NCI-H187 (cell line): ENCODE measurements around the gene TMEM176B.
"Not testable (repeated sequence)": the region's sequence is repeated elsewhere in the genome, so short reads cannot be mapped to it uniquely, and the experiment has no call there.

Experiments
- DNase-seq, 2 experiments: peaks; one replicate each; lab custom pipeline; 2025; lab: John Stamatoyannopoulos, UW

The TMEM176B gene

GRCh38 chr7:150790416-150791075 lies 9.6 kb downstream of the TMEM176B start:
- no peak for DNase-seq

DNA sequence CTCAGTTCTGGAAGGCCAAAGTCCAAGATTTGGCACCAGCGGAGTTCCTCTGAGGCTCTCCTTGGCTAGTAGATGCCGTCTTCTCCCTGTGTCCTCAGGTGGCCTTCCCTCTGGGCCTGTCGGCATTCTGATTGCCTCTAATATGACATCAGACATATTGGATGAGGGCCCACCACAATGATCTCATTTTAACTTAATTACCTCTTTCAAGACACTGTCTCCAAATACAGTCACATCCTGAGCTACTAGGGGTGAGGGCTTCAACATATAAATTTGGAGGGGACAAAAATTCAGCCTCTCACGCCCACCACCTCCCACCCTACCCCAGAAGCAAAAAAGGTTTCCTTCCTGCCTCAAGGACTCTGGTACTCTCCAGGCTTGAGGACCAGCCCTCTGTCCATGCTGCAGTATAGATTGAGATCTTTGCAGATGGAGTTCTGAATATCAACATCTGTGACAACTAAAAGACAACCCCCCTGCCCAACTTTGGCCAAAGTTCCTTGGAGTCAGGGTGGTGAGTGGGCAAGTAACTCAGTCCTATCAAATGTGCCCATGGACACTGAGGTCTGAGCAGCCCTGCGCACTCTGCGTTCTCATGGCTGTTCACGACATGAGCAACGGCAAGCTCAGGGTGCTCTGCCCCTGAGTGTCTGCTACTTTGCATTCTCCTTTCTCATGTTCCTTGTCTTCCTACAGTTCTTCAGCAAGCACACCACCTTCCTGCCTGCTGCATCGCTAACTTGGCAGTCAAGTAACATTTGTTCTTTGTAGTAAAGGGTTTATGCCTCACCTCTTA lies 11.5 kb downstream of the TMEM176B start:
- DNase-seq = no peak

DNA sequence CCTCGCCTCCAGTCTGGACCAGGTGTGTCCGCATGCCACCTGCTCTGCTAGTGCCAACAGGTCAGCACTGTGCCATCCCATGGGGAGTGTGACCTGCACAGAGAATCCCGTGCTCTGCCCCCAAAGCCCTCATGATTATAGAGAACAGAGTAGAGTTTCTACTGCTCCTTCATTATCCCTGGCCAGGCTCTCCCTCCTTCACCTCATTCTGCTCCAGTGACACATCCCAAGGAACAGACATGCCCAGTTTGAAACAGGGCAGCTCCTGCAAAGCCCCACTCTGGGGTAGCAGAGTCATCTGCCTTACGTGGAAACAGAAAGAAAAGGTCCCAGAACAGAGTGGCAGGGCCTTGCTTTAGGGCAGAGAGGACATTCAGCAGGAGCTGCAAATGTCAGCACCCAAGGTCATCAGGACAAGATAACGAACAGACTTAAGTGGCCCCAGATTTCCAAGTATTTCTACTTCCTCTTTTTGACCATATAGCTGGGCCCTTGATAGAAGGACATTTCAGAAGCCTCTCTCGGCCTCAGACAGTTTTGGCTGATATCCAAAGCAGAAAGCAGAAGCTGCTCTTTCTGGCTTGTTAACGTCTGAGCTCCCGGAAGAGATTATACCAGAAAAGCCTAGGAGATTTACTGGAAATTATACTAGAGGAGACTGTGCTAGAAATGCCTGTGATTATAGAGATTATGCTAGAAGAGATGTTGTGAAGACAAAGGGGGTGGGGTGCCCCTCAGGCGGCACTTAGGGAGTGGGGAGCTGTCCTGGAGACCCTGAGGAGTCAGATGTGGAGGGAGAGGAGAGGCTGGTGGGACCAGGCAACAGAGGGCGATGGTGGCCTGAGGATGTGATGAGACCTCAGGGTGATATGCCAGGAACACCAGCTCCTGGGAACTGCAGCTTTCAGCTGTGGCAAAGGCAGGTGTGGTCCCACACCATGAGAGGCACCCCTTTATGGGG lies 12.6 kb downstream of the TMEM176B start:
- no peak for DNase-seq

GRCh38 chr7:150784954-150785353 lies 15.2 kb downstream of the TMEM176B start:
- DNase-seq = no peak

DNA sequence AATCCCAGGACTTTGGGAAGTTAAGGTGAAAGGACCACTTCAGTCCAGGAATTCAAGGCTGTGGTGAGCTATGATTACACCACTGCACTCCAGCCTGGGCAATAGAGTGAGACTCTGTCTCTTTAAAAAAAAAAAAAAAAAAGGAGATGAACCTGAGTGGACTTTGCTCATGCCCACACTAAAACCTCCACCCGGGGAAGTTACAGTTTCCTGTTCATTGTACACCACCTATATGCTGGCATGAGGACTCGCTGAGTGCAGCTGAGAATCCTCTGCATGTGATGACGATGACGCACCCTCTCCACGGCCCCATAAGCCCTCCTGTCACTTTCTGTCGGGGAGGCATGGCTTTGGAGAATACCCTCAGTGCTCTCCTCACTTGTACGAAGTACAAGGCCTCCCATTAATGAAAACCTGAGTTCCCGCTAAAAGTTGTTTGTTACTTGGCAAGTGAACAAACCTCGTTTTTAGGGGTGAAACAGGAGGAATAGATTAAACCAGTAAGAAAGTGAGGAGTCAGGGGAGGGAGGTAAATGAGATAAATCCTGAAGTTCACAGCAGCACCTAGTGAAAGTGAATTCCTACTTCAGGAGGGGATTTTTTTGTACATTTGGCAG lies 15.9 kb downstream of the TMEM176B start:
- DNase-seq = no peak

GRCh38 chr7:150781961-150782360 lies 18.2 kb downstream of the TMEM176B start:
- no peak for DNase-seq

- DNase-seq = no peak
Measured at GRCh38 chr7:150781103-150781502, 19.1 kb downstream of the TMEM176B start.

DNA sequence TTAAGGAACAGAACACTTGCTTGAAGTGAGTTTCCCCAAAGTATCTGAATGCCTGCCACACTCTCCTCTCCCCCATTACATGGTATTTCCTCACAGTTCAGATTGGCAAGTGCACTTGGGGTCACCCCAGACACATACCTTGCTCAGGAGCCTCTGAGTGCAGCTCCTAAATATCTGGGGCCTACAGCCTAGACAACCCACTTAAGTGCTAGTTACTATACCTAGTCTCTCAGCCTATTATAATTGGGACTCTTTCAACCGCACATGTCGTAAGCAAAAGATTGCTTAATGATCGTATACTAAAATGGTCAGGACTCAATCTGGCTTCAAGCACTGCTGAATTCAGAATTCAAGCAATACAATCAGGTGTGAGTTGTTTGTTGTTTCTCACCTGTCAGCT lies 19.9 kb downstream of the TMEM176B start:
- no peak for DNase-seq

DNA sequence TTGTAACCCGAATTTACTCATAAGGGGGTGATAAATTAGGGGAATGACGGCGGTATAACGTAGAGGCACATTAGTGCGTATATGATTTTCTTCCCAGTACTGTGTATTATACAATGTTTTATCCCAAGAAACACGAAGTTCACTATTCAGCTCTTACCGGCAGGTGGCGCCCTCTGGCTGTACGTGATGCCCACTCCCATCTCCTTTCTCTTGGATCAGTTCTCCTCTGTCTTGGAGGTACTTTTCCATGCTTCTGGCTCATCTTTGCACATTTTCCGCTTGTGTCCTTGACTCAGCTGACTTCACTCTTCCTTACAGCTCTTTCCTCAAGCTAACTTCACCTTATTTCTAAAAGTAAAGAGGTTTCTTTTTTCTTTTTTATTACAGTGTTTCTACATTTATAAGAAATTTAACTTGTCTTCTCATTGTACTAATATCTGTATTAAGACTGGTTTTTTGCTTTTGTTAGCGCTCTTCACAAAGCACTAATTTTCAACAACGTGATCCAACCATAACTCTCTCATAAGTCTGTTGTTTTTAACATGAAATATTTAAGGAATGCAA lies 21.3 kb downstream of the TMEM176B start:
- peak; percentile 75 for DNase-seq

GRCh38 chr7:150778014-150778737 lies 22.0 kb downstream of the TMEM176B start:
- no peak for DNase-seq

GRCh38 chr7:150774131-150774530 lies 26.0 kb downstream of the TMEM176B start:
- DNase-seq = not testable (repeated sequence)

DNA sequence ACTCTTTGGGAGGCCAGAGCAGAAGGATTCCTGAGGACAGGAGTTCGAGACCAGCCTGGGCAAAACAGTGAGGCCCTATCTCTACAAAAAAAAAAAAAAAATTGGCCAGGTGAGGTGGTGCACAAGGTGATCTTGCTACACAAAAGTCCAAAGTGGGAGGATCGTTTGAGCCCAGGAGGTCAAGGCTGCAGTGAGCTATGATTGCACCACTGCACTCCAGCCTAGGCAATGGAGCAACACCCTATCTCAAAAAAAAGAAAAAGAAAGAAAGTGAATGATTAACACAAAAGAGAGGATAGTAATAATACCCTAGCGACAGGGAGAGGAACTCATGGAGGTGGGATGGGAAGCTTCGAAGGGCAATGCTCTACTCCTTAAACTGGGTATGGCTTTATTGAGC lies 30.4 kb downstream of the TMEM176B start:
- no peak for DNase-seq

GRCh38 chr7:150766334-150766709 lies 33.8 kb downstream of the TMEM176B start:
- no peak for DNase-seq

DNA sequence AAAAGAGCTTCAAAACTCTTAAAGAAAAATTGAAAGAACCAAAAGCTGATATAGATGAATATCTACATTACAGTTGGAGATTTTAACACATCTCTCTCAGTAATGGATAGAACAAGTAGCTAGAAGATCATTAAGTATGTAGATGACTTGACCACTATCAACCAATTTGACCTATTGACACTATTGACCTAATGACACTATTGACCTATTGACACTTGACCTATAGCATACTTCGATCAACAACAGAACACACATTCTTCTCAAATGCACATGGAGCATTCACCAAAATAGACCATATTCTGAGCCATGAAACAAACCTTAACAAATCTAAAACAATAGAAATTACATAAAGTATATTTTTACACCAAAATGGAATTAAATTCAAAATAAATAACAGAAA lies 40.7 kb downstream of the TMEM176B start:
- DNase-seq = no peak

DNA sequence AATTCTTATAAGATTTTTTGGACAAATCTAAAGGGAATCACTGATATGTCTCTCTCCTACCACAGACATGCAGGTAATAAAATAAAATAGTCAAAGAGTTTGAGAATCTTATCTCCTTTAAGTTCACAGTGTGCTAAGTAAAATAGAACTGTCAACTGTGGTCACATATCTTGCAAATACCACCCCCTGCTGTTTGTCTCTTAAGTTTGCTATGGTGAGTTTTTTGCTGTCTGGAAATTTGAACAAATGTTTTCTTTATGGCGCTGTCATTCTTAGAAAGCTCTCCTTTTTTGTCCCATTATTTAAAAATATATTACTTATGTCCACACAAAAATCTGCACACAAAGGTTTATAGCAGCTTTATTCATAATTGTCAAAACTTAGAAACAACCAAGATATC lies 43.3 kb downstream of the TMEM176B start:
- no peak for DNase-seq

DNA sequence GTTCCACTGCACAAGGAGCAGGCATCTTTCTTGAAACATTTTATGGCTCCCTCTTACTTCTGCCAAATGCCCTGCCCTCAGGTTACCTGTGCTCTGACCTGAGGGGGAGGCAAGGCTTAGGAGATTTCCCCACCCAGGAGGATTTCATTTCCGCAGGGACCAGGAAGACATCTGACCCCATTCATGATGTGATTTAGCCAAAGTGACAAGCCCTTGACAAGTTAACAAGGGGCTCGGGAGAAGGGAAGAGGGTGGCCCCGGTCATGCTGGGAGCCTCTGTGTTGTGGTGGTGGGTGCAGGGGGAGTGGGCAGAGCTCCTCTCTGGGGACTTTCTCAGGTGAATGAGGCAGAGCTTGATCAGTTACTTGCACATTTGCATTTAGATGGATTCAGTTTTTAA lies 44.0 kb downstream of the TMEM176B start:
- no peak for DNase-seq

- no peak for DNase-seq
Measured at GRCh38 chr7:150755473-150756099, 44.6 kb downstream of the TMEM176B start.

DNA sequence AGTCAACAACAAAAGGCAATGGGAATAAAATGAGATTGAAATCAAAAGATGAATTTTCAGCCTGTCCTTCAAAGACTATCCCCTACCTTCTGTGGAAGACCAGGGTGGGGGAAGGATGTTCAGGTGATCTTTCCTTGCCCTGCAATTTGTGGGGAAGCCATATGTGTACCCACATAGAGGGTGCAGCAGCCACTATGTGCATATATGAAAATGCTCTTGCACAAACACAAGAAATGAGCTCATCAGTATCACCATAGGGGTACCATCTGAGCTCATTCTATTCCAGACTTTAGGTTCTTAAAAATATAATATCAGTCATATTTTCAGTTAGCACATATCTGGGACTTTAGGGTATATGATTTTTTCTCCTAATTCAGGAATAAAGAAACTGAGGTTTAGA lies 45.2 kb downstream of the TMEM176B start:
- DNase-seq = no peak

- no peak for DNase-seq
Measured at GRCh38 chr7:150753826-150754603, 46.1 kb downstream of the TMEM176B start.

- DNase-seq = no peak
Measured at GRCh38 chr7:150753239-150753638, 46.9 kb downstream of the TMEM176B start.
